HepG2 (cell line): ENCODE measurements around the gene PTF1A. TPM values are rescaled to one million over a fixed set of nuclear protein-coding genes. Genes with fewer than 3 reads are reported as not detected.

ENCODE experiments used
- ATAC-seq: fragments of 200-7000 bp; cut with Tn5 transposase; 3 replicates; pipeline ENCODE4 v1.9.1; 2020; ENCODE audit warnings: mild to moderate bottlenecking, moderate library complexity
- BruUV-seq: library from RNA; stranded (reverse); fragments of 400-500 nt; replicated peaks from 2 replicates; lab custom pipeline; 2021; lab: Mats Ljungman, UMichigan
- CTCF ChIA-PET: fragments of 300-600 bp; formaldehyde crosslinking; extraction: SDS; loops from one replicate; lab custom pipeline; 2021; ENCODE audit warnings: low total read pairs, inconsistent platforms, low intra/inter-chr PET ratio; lab: Yijun Ruan, JAX
- POLR2A ChIA-PET: fragments of 350-600 bp; sonication (Branson Sonifier 250); formaldehyde crosslinking; loops from one replicate; lab custom pipeline; 2020; ENCODE audit warnings: antibody characterized with exemption, inconsistent platforms; lab: Yijun Ruan, JAX
- DNase-seq: peaks from one replicate; pipeline ENCODE4 v3.0.0-alpha.2; 2015; ENCODE audit warnings: low spot score
- FAIRE-seq: peaks from 3 replicates; lab custom pipeline; 2011; peaks lifted over from hg19 to GRCh38; lab: Jason Lieb, UNC
- H2AFZ ChIP-seq: one replicate; pipeline ENCODE4 v1.6.1; 2011; ENCODE audit warnings: low read length, inconsistent platforms
- H3K27ac ChIP-seq: fragments of 300-600 bp; 3 replicates; pipeline ENCODE4 v1.8.0; 2011; ENCODE audit warnings: mixed run types, mild to moderate bottlenecking, mixed read lengths, low read length, inconsistent platforms; ENCODE audit not compliant: insufficient read depth; ENCODE audit errors: extremely low read length
- H3K27me3 ChIP-seq, 2 experiments: fragments of 200-600 bp in 1 of 2; 2 replicates in 1 of 2; 3 replicates in 1 of 2; pipeline versions ENCODE4 v1.6.0 to v1.8.0; 2011; ENCODE audit warnings: low read length in 2 of 2, mild to moderate bottlenecking in 2 of 2, moderate library complexity in 2 of 2, inconsistent platforms in 1 of 2; ENCODE audit not compliant: insufficient read depth in 2 of 2, control insufficient read depth in 1 of 2
- H3K36me3 ChIP-seq, 2 experiments: fragments of 200-600 bp in 1 of 2; replicated peaks in 1 of 2; 2 replicates in 1 of 2; 3 replicates in 1 of 2; pipeline versions ENCODE4 v1.5.1 to v1.8.0; 2011; ENCODE audit warnings: low read length in 2 of 2, inconsistent platforms in 1 of 2; ENCODE audit not compliant: insufficient read depth in 2 of 2, control insufficient read depth in 1 of 2
- H3K4me1 ChIP-seq: 2 replicates; pipeline ENCODE4 v1.5.1; 2012; ENCODE audit warnings: low read length, inconsistent platforms; ENCODE audit not compliant: insufficient read depth
- H3K4me2 ChIP-seq: 2 replicates; pipeline ENCODE4 v1.6.0; 2011; ENCODE audit warnings: low read depth, low read length, inconsistent platforms
- H3K4me3 ChIP-seq, 3 experiments: fragments of 200-600 bp in 1 of 3; sonication (generic), shearing (Covaris generic) in 1 of 3; replicated peaks in 1 of 3; 2 replicates each; pipeline ENCODE4 v1.5.1; 2011 to 2016; ENCODE audit warnings: low read length in 3 of 3, inconsistent platforms in 2 of 3, low read depth in 2 of 3, mild to moderate bottlenecking in 2 of 3, control low read depth in 1 of 3, mixed read lengths in 1 of 3; ENCODE audit not compliant: insufficient read depth in 1 of 3
- H3K79me2 ChIP-seq: one replicate; pipeline ENCODE4 v1.6.1; 2011; ENCODE audit warnings: low read length, inconsistent platforms; ENCODE audit not compliant: insufficient read depth
- H3K9ac ChIP-seq: 2 replicates; pipeline ENCODE4 v1.6.0; 2011; ENCODE audit warnings: mild to moderate bottlenecking, low read depth, low read length, inconsistent platforms; ENCODE audit not compliant: insufficient read depth
- H3K9me3 ChIP-seq: 2 replicates; pipeline ENCODE4 v1.5.1; 2012; ENCODE audit warnings: mild to moderate bottlenecking, low read length
- H4K20me1 ChIP-seq: 2 replicates; pipeline ENCODE4 v1.6.0; 2011; ENCODE audit warnings: inconsistent platforms, mild to moderate bottlenecking, low read length, moderate library complexity; ENCODE audit not compliant: insufficient read depth
- DR1 ChIP-seq: sonication (generic); formaldehyde crosslinking; IDR thresholded peaks from 2 replicates; pipeline ENCODE4 v1.8.0; 2021; ENCODE audit warnings: mild to moderate bottlenecking, missing genetic modification reagents, inconsistent platforms
- IRX3 ChIP-seq: sonication (generic); formaldehyde crosslinking; IDR thresholded peaks from 2 replicates; pipeline ENCODE4 v1.8.1; 2023; ENCODE audit warnings: mild to moderate bottlenecking, low read depth, missing genetic modification reagents, borderline replicate concordance
- JARID2 ChIP-seq: sonication (generic); formaldehyde crosslinking; IDR thresholded peaks from 2 replicates; pipeline ENCODE4 v1.8.1; 2023; ENCODE audit warnings: missing genetic modification reagents, inconsistent platforms; ENCODE audit not compliant: insufficient replicate concordance
- SMARCC2 ChIP-seq: fragments of 450-650 bp; IDR thresholded peaks from 2 replicates; pipeline ENCODE4 v1.6.1; 2017; ENCODE audit warnings: antibody characterized with exemption, mild to moderate bottlenecking
- SYNCRIP ChIP-seq: fragments of 200-400 bp; formaldehyde crosslinking; IDR thresholded peaks from 2 replicates; pipeline ENCODE4 v1.6.1; 2018; ENCODE audit warnings: mild to moderate bottlenecking, low read depth, low read length; ENCODE audit not compliant: insufficient read depth
- TCF12 ChIP-seq, 2 experiments: fragments of 450-650 bp in 1 of 2; sonication (generic) in 1 of 2; formaldehyde crosslinking in 1 of 2; IDR thresholded peaks; 2 replicates each; pipeline versions ENCODE4 v1.6.1 to v1.8.0; 2017 to 2022; ENCODE audit warnings: antibody characterized with exemption in 1 of 2, mild to moderate bottlenecking in 1 of 2, missing genetic modification reagents in 1 of 2, moderate library complexity in 1 of 2
- ZBTB49 ChIP-seq: sonication (generic); formaldehyde crosslinking; IDR thresholded peaks from 2 replicates; pipeline ENCODE4 v1.4.0; 2020; ENCODE audit warnings: missing genetic modification reagents, borderline replicate concordance
- ZNF18 ChIP-seq: sonication (generic); formaldehyde crosslinking; IDR thresholded peaks from 2 replicates; pipeline ENCODE4 v1.8.0; 2022; ENCODE audit warnings: mild to moderate bottlenecking, missing genetic modification reagents; ENCODE audit not compliant: insufficient replicate concordance
- ZNF557 ChIP-seq: sonication (generic); formaldehyde crosslinking; IDR thresholded peaks from 2 replicates; pipeline ENCODE4 v1.4.0; 2020; ENCODE audit warnings: missing genetic modification reagents
- ZNF724P ChIP-seq: sonication (generic); formaldehyde crosslinking; IDR thresholded peaks from 2 replicates; pipeline ENCODE4 v1.8.0; 2022; ENCODE audit warnings: missing genetic modification reagents, borderline replicate concordance
- ZSCAN20 ChIP-seq: sonication (generic); formaldehyde crosslinking; IDR thresholded peaks from 2 replicates; pipeline ENCODE4 v1.4.0; 2020; ENCODE audit warnings: missing genetic modification reagents, mild to moderate bottlenecking, borderline replicate concordance
- WGBS: methylation state at CpG from one replicate; pipeline ENCODE4 v1.1.6; 2017; ENCODE audit warnings: low lambda C conversion rate; 5-methylcytosine and 5-hydroxymethylcytosine counted together
- in situ Hi-C: cut with HindIII; loops from 2 replicates; pipeline ENCODE4 v1.10.0; 2017; ENCODE audit warnings: low pct_unique_long_range_greater_than_20kb; ENCODE audit not compliant: extremely low pct_ligation_motif_present
- intact Hi-C: fragments of 100-400 bp; cut with micrococcal nuclease; formaldehyde crosslinking; loops from one replicate; pipeline ENCODE4 v1.10.0; 2022; ENCODE audit not compliant: unreplicated experiment
- polyA plus RNA-seq, 8 experiments: library from polyadenylated mRNA; depleted of rRNA in 3 of 8; stranded (reverse) in 7 of 8; unstranded in 1 of 8; fragments of >200 nt; fragmentation: Illumina TruSeq in 4 of 8; extraction: Trizol in 4 of 8; gene quantifications; 2 replicates each; pipeline versions ENCODE4 v1.2.1 to v1.2.3, GENCODE V29; 2011 to 2016; ENCODE audit warnings: low read depth in 4 of 8, missing spikeins in 1 of 8, mixed read lengths in 1 of 8; ENCODE audit not compliant: insufficient read depth in 1 of 8
- total RNA-seq, 5 experiments: library from RNA; depleted of rRNA; stranded (reverse); fragments of >200 nt; fragmentation: Illumina TruSeq; extraction: Trizol; gene quantifications; 2 replicates each; pipeline ENCODE4 v1.2.3, GENCODE V29; 2016; ENCODE audit warnings: low read depth in 1 of 5

Gene PTF1A
- total and polyA plus RNA-seq, 2 of the 13 experiments (the other 11 are each of a cell fraction or from before 2014, with no cell fraction given): not detected

- ChIA-PET POLR2A (no interaction called here), CTCF (no interaction called here)
- in situ Hi-C loops (loop anchor here (25.0 kb wide), 2 partner anchors 386 to 536 kb away; no protein-coding TSS in a partner anchor), intact Hi-C loops (no loop called here)
- Histone ChIP-seq H3K4me2 (no peak overlapping the region), H3K4me1 (no peaks in the 10 kb centered on the region), H3K4me3 (no peak overlapping the region), H3K27ac (no peak overlapping the region), H2AFZ (no peak overlapping the region), H3K9ac (no peak overlapping the region), H3K27me3 (peaks cover 2 to 7% of the 10 kb centered on the region in 2 experiments; a peak in 2 of 5 replicates), H3K9me3 (no peaks in the 10 kb centered on the region), H3K36me3 (no peaks in the 10 kb centered on the region), H3K79me2 (no peaks in the 10 kb centered on the region), H4K20me1 (no peaks in the 10 kb centered on the region)
- no peak for TF ChIP-seq SYNCRIP
- TF ChIP-seq DR1: no peak
- no peak for TF ChIP-seq ZSCAN20 (CRISPR knock-in tag)
- TF ChIP-seq ZNF557 (CRISPR knock-in tag): no peak
- no peak for TF ChIP-seq TCF12 (IDR thresholded peaks at IDR 0.05)
- TF ChIP-seq TCF12 (CRISPR knock-in tag; IDR thresholded peaks at IDR 0.05): no peak
- TF ChIP-seq ZBTB49: no peak
- no peak for TF ChIP-seq JARID2
- TF ChIP-seq SMARCC2: no peak
- no peak for TF ChIP-seq ZNF724P
- TF ChIP-seq ZNF18 (CRISPR knock-in tag): no peak
- TF ChIP-seq IRX3: no peak
- FAIRE-seq (no peak), ATAC-seq (no peak), DNase-seq (no peak)
- 70% methylated on average over 7 of the region's 7 CpGs for WGBS
- no TSS peak for BruUV-seq
These were observed 41.0 kb upstream of the PTF1A start for GRCh38 chr10:23151071-23151470.
